Stimulated activated CD8-positive, alpha-beta memory T cell treated with anti-CD3 and anti-CD28 coated beads, Interleukin-7, amount 100 ng/mL, for 4 hours (primary cell): ENCODE data around the gene SPATA24.
A peak's percentile ranks its signal among the peaks of the same experiment; 100 is the strongest.
"Not testable (repeated sequence)": the region's sequence is repeated elsewhere in the genome, so short reads cannot be mapped to it uniquely, and the experiment has no call there.

Source experiments
- DNase-seq, 2 donors: peaks; one replicate each; pipeline ENCODE4 v3.0.0-alpha.2; 2020; ENCODE audit warnings: low read depth in 2 of 2

SPATA24 gene, protein sequence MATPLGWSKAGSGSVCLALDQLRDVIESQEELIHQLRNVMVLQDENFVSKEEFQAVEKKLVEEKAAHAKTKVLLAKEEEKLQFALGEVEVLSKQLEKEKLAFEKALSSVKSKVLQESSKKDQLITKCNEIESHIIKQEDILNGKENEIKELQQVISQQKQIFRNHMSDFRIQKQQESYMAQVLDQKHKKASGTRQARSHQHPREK

GRCh38 chr5:139403787-139404483 lies at the start of gene SPATA24:
TSS of gene SPATA24 (minus strand) at chr5:139404089. CDS start at chr5:139404060, 29 bp downstream.
- DNase-seq, result peak; percentile 97

- no peak for DNase-seq
These were observed 48.2 kb upstream of the SPATA24 start for GRCh38 chr5:139451878-139452660.

DNA sequence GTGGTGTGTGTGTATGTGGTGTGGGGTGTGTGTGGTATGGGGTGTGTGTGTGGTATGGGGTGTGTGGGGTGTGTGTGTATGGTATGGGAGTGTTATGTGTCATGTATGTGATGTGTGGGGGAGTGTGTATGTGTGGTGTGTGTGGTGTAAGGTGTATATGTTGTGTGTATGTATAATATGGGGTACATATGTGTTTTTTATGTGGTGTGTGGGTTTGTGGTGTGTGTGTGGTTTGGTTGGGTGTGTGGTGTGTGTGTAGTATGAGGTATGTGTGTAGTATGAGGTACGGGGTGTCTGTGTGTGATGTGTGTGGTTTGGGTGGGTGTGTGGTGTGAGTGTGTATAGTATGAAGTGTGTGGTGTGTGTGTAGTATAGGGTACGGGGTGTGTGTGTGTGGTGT lies 47.3 kb upstream of the SPATA24 start:
- no peak for DNase-seq

GRCh38 chr5:139446956-139447779 lies 43.3 kb upstream of the SPATA24 start:
- DNase-seq, result no peak

- DNase-seq, result no peak
These were observed 41.7 kb upstream of the SPATA24 start for GRCh38 chr5:139445325-139446170.

GRCh38 chr5:139443831-139444453 lies 40.1 kb upstream of the SPATA24 start:
- no peak for DNase-seq

GRCh38 chr5:139440416-139440815 lies 36.5 kb upstream of the SPATA24 start:
- not testable (repeated sequence) for DNase-seq

- DNase-seq, result peak; percentile 78 to 83
These were observed 35.4 kb upstream of the SPATA24 start, which contains the start of gene DNAJC18 for GRCh38 chr5:139439013-139439903. TSS of gene DNAJC18 (minus strand) at chr5:139439525. CDS start at chr5:139439445, 80 bp downstream.

- no peak for DNase-seq
These were observed 34.8 kb upstream of the SPATA24 start for GRCh38 chr5:139438707-139439012.

GRCh38 chr5:139435676-139436075 lies 31.8 kb upstream of the SPATA24 start:
- DNase-seq, result no peak

GRCh38 chr5:139431706-139432105 lies 27.8 kb upstream of the SPATA24 start:
- no peak for DNase-seq

- no peak for DNase-seq
These were observed 26.1 kb upstream of the SPATA24 start for GRCh38 chr5:139430015-139430414.

- DNase-seq, result no peak
These were observed 22.5 kb upstream of the SPATA24 start for GRCh38 chr5:139426203-139426885.

- DNase-seq, result no peak
These were observed 21.6 kb upstream of the SPATA24 start for GRCh38 chr5:139425497-139425896.

- no peak for DNase-seq
These were observed 18.5 kb upstream of the SPATA24 start for GRCh38 chr5:139422307-139422893.

DNA sequence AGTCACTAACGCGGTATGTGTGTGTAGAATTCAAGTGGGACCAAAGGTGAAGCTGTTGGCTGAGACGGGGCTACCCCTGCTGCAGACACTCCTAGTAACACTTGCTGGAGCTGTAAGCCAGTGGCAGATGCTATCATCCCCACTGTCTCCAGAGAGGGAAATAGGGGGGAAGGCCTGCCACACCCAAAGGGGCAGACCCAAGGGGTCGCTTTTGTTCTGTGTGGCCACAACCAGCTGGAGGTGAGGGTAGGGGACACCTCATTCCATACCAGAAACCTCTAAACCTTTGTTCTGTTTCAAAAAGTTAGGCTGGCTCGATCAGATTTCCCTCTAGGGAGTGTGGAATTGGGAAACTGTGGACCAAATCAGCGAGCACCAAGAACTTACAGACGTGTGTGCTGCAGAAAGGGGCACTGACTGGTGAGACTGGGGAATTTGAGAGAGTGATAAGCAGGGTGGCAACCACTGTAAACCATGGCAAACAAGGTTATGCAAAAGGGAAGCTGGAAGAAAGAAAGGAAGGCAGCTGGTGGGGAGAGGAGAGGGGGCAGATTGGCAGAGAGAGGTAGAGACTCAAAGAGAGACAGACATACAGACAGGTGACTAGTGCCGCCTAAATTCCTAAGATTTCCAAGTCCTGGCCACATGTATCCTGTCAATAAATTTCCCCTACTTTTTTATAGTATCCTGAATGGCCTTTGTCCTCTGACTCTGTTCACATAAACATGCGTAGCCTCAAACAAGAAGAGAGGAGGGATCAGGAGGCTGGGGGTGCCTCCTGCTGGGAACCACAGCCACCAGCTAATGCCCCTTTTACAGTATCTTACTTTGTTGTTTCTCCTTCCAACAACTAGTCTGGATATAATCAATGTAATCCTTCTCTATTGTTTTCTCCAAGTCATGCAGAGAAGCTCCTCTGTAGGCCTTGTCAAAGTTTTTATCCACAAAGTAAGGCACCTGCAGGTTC lies 15.6 kb upstream of the SPATA24 start:
- DNase-seq, result no peak

DNA sequence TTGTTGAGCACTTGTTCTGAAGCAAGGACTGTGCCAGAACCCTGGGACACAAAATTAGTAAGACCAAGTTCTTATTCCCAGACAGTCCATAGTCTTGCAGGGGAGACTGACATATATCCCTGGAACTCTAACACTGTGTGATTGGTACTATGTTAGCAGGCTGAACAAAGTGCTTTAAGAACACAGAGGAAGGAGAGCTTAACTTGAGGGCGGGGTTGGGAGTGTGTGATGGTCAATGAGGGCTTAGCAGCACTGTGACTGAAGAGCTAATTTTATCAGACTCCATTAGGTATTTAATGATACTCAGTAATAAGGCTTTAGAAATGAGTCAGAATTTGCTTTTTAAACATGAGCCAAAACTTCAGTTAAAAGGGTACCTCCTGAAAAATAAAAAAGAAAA lies 14.9 kb upstream of the SPATA24 start:
- no peak for DNase-seq
